BLaER1 (cell line): ENCODE measurements around the gene AMIGO2.

Source experiments
- H3K27ac ChIP-seq: shearing (Covaris generic); formaldehyde crosslinking; 2 replicates; pipeline ENCODE4 v1.8.1; 2022
- H3K27me3 ChIP-seq: shearing (Covaris generic); formaldehyde crosslinking; 2 replicates; pipeline ENCODE4 v1.8.1; 2022
- H3K36me3 ChIP-seq: shearing (Covaris generic); formaldehyde crosslinking; 2 replicates; pipeline ENCODE4 v1.8.1; 2022
- H3K4me1 ChIP-seq: shearing (Covaris generic); formaldehyde crosslinking; 2 replicates; pipeline ENCODE4 v1.8.1; 2022
- H3K4me2 ChIP-seq: shearing (Covaris generic); formaldehyde crosslinking; 2 replicates; pipeline ENCODE4 v1.8.1; 2022
- H3K4me3 ChIP-seq: shearing (Covaris generic); formaldehyde crosslinking; 2 replicates; pipeline ENCODE4 v1.8.1; 2022
- H3K9ac ChIP-seq: shearing (Covaris generic); formaldehyde crosslinking; 2 replicates; pipeline ENCODE4 v1.8.1; 2022
- H3K9me3 ChIP-seq: shearing (Covaris generic); formaldehyde crosslinking; 2 replicates; pipeline ENCODE4 v1.8.1; 2022
- H4K20me1 ChIP-seq: shearing (Covaris generic); formaldehyde crosslinking; 2 replicates; pipeline ENCODE4 v1.8.1; 2022
- Cebpa-rat ChIP-seq: shearing (Covaris generic); IDR thresholded peaks from 2 replicates; pipeline ENCODE4 v1.8.1; 2022

AMIGO2 gene

DNA sequence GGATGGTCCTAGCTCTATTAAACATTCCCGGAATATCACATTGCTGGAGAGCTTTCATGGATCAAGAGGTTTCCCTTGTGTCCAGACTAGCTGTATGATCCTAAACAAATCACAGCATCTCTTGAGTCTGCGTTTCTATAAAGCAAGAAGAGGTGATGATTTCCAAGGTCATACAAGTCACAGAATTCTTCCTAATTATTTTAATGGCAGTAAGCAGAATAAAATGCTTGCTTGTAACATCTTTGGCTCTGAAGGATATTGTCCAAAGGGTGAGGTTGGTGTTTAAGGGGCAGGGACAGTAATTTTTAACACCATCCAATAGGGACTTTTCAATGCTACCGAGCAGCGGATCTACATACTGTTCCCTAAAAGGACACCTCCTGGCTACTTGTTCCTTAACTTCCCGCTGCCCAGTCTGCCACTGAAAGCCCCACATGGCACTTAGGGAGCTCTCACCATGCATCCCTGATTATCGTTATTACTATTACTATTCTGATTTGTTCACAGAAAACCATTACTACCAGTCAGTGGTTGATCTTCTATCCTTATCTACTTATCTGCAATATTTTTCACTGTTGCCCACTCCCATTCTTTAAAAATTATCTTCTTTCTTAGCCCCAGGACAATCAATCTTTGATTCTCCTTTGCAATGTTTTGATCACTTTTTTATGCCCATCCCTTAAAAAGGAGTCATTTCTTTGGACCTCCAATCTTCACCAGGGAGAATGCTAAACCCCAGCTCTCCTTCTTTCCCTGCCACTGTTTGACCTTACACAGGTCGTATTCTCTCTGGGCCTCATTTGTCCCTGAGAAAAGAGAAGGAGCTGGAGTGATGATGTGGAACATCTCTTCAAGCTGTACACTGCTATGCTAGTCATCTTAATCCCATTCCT is 4.3 kb downstream of the AMIGO2 start:
- Histone ChIP-seq H4K20me1 (no peaks in the 10 kb centered on the region; the same call in 1 of the 2 replicates), H3K4me2 (no peak overlapping the region), H3K4me3 (no peak overlapping the region), H3K27me3 (peaks cover 39% of the 10 kb centered on the region), H3K36me3 (no peaks in the 10 kb centered on the region), H3K9ac (no peak overlapping the region), H3K4me1 (peaks cover 17% of the 10 kb centered on the region), H3K9me3 (no peaks in the 10 kb centered on the region), H3K27ac (no peak overlapping the region)
- no peak for TF ChIP-seq Cebpa-rat

DNA sequence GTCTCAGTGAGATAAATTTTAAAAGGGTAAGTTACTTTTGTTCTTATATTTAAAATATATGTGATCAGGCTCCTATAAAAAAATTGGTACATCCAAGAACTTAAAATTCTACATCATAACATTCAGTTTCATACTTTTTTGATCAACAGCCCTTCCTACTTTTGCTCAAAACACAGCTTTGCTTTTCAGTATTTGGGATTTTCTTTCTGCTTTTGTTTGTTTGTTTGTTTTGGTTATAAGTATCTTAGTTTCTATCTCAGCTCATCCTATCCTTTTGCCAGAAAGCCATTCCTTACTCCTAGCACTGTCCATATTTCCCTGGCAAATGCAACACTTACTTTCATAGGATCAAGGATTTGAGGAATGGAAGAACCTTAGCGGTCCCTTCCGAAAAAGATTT is 5.0 kb downstream of the AMIGO2 start:
- Histone ChIP-seq H3K36me3 (no peaks in the 10 kb centered on the region), H3K4me1 (peaks cover 10% of the 10 kb centered on the region), H3K4me2 (no peak overlapping the region), H4K20me1 (no peaks in the 10 kb centered on the region; the same call in 1 of the 2 replicates), H3K27me3 (peaks cover 32% of the 10 kb centered on the region), H3K27ac (no peak overlapping the region), H3K4me3 (no peak overlapping the region), H3K9me3 (no peaks in the 10 kb centered on the region), H3K9ac (no peak overlapping the region)
- no peak for TF ChIP-seq Cebpa-rat

DNA sequence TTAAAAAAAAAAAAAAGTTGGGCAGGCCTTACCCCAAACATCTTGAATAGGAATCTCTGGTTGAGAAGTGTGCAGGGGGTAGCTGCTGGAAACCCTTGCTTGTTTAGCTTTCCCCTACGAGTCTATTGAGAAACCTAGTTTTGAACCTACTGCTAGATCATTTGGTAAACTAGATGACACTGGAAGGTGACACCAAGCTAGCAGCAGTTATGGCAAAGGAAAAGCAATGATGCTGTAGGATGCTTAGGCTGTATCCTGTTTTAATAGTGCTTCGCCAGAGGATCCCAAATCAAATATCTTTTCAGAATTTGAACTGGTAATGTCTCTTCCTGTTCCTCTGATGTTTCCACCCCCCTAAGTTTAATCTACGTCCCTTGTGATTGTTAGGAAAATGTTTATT is 5.8 kb downstream of the AMIGO2 start:
- Histone ChIP-seq H3K4me3 (no peak overlapping the region), H3K9me3 (no peaks in the 10 kb centered on the region), H4K20me1 (no peaks in the 10 kb centered on the region; the same call in 1 of the 2 replicates), H3K27me3 (peaks cover 24% of the 10 kb centered on the region), H3K4me2 (no peak overlapping the region), H3K4me1 (peaks cover 2% of the 10 kb centered on the region), H3K9ac (no peak overlapping the region), H3K36me3 (no peaks in the 10 kb centered on the region), H3K27ac (no peak overlapping the region)
- TF ChIP-seq Cebpa-rat: no peak

DNA sequence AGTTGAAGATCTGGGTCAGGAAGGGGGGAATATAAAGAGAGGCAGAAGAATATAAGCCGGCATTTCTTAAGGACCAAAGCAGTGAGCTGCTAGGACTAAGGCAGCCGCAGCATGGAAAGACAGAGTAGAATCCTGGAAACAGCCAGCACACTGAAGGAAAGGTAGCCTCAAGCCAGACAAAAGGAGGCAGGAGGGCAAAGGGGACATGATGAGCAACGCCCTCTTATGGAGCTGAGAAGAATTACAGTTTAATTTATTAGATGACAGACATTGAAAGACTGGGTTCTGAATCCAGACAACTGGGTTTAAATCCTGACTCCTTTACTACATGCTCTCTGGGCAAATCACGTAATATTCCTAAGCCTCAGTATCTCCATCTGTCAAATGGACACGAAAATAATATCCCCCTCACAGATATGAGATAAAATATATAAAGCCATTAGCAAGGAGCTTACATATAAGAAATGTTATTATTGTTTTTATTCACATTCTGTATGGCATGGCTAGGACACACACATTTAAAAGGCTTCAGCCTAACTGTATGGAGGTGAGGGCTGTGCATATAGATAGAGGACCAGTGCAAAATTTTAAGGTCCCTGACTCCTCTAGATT is 8.4 kb downstream of the AMIGO2 start:
- peaks cover 4% of the 10 kb centered on the region; the same call in 1 of the 2 replicates for H3K27me3 ChIP-seq
- H3K9ac ChIP-seq: no peak overlapping the region
- H3K4me1 ChIP-seq: no peaks in the 10 kb centered on the region
- H4K20me1 ChIP-seq: no peaks in the 10 kb centered on the region
- no peak for TF ChIP-seq Cebpa-rat
- H3K36me3 ChIP-seq: no peaks in the 10 kb centered on the region
- H3K27ac ChIP-seq: no peak overlapping the region
- H3K4me2 ChIP-seq: no peak overlapping the region
- H3K4me3 ChIP-seq: no peak overlapping the region
- no peaks in the 10 kb centered on the region for H3K9me3 ChIP-seq

DNA sequence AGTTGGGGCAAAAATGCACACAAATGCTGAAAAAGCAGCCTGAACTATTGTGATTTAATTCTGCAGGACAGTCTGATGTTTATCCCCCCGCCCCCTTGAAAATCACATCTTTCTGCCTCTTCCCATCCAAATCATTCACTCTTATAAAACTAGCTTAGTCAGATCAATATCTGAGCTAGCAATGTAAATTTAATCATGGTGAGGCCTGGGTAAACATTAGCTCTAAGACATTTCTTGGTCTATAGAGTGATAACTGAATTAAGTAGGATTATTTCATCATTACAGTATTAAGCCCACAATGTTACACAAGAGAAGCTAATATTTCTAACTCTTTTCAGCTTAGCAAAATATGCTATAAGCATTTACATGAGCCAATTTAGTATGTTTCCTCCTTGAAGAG is 9.4 kb downstream of the AMIGO2 start:
- no peaks in the 10 kb centered on the region for H3K4me1 ChIP-seq
- H3K36me3 ChIP-seq: no peaks in the 10 kb centered on the region
- H3K4me2 ChIP-seq: no peak overlapping the region
- H3K27me3 ChIP-seq: no peaks in the 10 kb centered on the region
- H3K9ac ChIP-seq: no peak overlapping the region
- H3K27ac ChIP-seq: no peak overlapping the region
- H4K20me1 ChIP-seq: no peaks in the 10 kb centered on the region
- no peak for TF ChIP-seq Cebpa-rat
- no peaks in the 10 kb centered on the region for H3K9me3 ChIP-seq
- H3K4me3 ChIP-seq: no peak overlapping the region

DNA sequence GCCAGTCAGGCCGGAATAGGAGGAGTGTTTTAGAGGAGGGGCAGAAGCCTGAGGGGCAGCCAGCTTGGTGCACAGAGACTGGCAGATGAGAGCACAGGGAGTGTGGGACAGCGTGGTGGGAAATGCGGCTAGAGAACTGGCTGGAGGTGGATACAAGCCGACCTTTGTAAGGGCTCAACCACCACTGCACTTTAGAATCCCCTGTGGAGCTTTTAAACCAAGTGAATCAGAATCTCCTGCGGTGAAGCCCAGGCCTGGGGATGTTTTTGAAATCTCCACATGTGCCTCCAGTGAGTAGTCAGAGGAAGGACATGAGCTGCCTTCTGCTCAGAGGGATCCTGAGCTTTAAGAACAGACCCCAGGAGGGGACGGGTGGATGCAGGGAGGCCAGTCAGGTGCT is 11.2 kb downstream of the AMIGO2 start:
- no peak for TF ChIP-seq Cebpa-rat
- H3K4me2 ChIP-seq: no peak overlapping the region
- no peak overlapping the region for H3K9ac ChIP-seq
- no peaks in the 10 kb centered on the region for H4K20me1 ChIP-seq
- no peaks in the 10 kb centered on the region for H3K36me3 ChIP-seq
- no peak overlapping the region for H3K27ac ChIP-seq
- no peaks in the 10 kb centered on the region for H3K9me3 ChIP-seq
- H3K4me1 ChIP-seq: no peaks in the 10 kb centered on the region
- H3K27me3 ChIP-seq: no peaks in the 10 kb centered on the region
- no peak overlapping the region for H3K4me3 ChIP-seq

DNA sequence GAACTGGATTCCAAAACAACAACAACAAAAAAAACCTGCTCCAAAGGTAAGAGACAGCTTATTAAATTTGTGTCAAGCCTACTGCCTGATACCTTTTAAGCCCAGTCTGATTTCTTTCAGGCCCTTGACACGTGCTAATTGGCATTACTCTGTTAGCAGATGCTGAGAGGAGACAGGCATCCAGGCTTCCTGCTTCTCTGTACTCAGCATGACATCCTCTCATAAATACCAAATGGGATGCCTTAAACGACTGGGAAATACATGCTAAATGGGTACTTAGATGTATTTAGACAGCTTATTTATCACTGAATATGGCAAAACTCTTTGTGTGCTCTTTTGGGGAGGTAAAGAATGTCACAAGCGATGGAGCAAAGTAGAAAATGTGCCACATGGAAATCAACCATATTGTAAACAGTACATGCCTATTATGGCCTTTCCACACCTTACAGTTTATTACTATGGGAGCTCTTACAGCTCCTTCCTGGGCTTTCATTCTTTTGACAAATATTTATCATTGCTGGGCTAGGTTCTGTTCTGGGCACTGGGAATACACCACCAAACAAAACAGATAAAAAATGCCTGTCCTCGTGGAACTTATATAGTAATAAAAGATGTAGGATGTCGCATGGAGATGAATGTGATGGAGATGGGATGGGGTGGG is 11.9 kb downstream of the AMIGO2 start:
- Histone ChIP-seq H3K9me3 (no peaks in the 10 kb centered on the region), H3K27me3 (no peaks in the 10 kb centered on the region), H4K20me1 (no peaks in the 10 kb centered on the region), H3K9ac (no peak overlapping the region), H3K4me2 (no peak overlapping the region), H3K27ac (no peak overlapping the region), H3K4me1 (no peaks in the 10 kb centered on the region), H3K36me3 (no peaks in the 10 kb centered on the region), H3K4me3 (no peak overlapping the region)
- TF ChIP-seq Cebpa-rat: no peak

DNA sequence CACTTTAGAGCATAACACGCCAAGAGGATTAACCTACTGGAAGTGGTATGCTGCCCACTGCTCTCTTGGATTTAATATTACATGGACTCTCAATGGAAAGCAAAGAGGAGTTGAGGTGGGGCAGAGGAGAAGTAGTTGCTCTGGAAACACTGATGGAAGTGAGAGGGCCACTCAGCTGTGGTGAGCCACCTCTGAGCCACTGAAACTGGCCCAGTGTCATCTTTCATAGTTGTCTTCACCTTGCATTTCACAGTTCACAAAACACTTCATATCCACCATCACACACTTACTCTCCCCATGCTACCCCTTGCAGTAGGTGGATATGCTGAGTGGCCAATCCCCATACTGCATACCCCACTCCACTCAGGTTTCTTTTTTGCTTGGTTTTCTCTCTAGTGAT is 12.6 kb downstream of the AMIGO2 start:
- no peak overlapping the region for H3K4me2 ChIP-seq
- no peaks in the 10 kb centered on the region for H3K36me3 ChIP-seq
- H3K9me3 ChIP-seq: no peaks in the 10 kb centered on the region
- no peak for TF ChIP-seq Cebpa-rat
- H4K20me1 ChIP-seq: no peaks in the 10 kb centered on the region
- no peak overlapping the region for H3K27ac ChIP-seq
- no peak overlapping the region for H3K9ac ChIP-seq
- H3K4me3 ChIP-seq: no peak overlapping the region
- H3K27me3 ChIP-seq: no peaks in the 10 kb centered on the region
- no peaks in the 10 kb centered on the region for H3K4me1 ChIP-seq

DNA sequence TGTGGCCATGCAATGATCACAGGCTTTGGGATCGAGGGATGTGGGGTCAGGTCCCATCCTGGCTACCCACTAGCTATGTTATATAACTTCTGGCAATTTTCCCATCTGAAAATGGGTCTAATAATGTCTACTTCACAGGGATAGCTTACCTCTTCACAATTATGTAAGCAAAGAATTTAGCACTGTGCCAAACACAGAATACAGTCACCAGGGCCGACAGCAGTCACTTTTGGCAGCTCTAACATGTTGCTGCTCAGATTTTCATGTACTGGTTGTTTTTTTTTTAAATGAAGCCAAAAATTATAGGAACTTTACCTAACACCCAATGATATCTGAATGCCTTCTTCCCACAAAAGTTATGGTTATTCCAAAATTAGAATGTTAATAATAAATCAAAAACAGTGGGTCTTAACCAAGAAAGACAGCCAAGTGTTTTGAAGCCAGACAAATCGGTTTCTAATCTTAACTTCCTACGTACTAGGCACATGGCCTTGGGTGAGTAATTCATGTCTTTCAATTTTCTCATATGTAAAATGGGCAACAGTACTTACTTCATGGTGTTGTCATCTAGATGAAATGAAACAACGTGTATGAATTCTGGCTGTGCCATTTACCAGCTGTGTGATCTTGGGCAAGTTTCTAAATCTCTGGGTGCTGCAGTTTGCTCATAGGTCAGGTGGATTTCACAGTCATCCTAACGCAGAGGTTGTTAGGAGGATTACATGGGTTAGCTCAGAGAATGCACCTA is 13.3 kb downstream of the AMIGO2 start:
- Histone ChIP-seq H3K9me3 (no peaks in the 10 kb centered on the region), H3K9ac (no peak overlapping the region), H3K4me3 (no peak overlapping the region), H4K20me1 (no peaks in the 10 kb centered on the region), H3K27ac (no peak overlapping the region), H3K4me1 (no peaks in the 10 kb centered on the region), H3K36me3 (no peaks in the 10 kb centered on the region), H3K27me3 (no peaks in the 10 kb centered on the region), H3K4me2 (no peak overlapping the region)
- TF ChIP-seq Cebpa-rat: no peak
